K562 (cell line): ENCODE results near the gene RAD52. TPM values are rescaled to one million over a fixed set of nuclear protein-coding genes. Genes with fewer than 3 reads are reported as not detected.

Experiments used
- BRF1 ChIP-seq: IDR thresholded peaks from 3 replicates; pipeline ENCODE4 v1.6.1; 2011; ENCODE audit warnings: borderline replicate concordance, mild to moderate bottlenecking; ENCODE audit not compliant: insufficient read length; ENCODE audit errors: extremely low read depth
- KDM5B ChIP-seq: fragments of 200-600 bp; sonication (generic); IDR thresholded peaks from 2 replicates; pipeline ENCODE4 v1.6.1; 2012; ENCODE audit warnings: low read depth, mild to moderate bottlenecking, moderate library complexity, low read length, control low read depth, inconsistent platforms; ENCODE audit not compliant: insufficient replicate concordance
- NFRKB ChIP-seq: fragments of 450-650 bp; IDR thresholded peaks from 2 replicates; pipeline ENCODE4 v1.6.1; 2016; ENCODE audit warnings: low read depth
- RAD51 ChIP-seq: fragments of 450-650 bp; IDR thresholded peaks from 2 replicates; pipeline ENCODE4 v1.7.1; 2016; ENCODE audit warnings: low read depth, mild to moderate bottlenecking, borderline replicate concordance
- SMAD3 ChIP-seq: fragments of 450-650 bp; formaldehyde crosslinking; conservative IDR thresholded peaks from 2 replicates; pipeline ENCODE4 v1.4.0; 2020; ENCODE audit warnings: mild to moderate bottlenecking
- TEAD1 ChIP-seq, 2 experiments: fragments of 450-650 bp in 1 of 2; sonication (generic) in 1 of 2; formaldehyde crosslinking; IDR thresholded peaks; 2 replicates each; pipeline versions ENCODE4 v1.4.0 to v1.8.0; 2020 to 2022; ENCODE audit warnings: mild to moderate bottlenecking in 2 of 2, missing genetic modification reagents in 1 of 2
- ZBTB17 ChIP-seq: fragments of 450-650 bp; formaldehyde crosslinking; IDR thresholded peaks from 2 replicates; pipeline ENCODE4 v1.4.0; 2020; ENCODE audit warnings: mild to moderate bottlenecking
- ZEB2 ChIP-seq: fragments of 450-650 bp; IDR thresholded peaks from 2 replicates; pipeline ENCODE4 v1.6.1; 2016
- ZNF217 ChIP-seq: sonication (generic); formaldehyde crosslinking; IDR thresholded peaks from 2 replicates; pipeline ENCODE4 v1.8.0; 2022; ENCODE audit warnings: mild to moderate bottlenecking, missing genetic modification reagents
- ZNF23 ChIP-seq: fragments of 250-450 bp; sonication (Bioruptor Pico); IDR thresholded peaks from 2 replicates; pipeline ENCODE4 v1.4.0; 2020; ENCODE audit warnings: mild to moderate bottlenecking
- ZNF408 ChIP-seq: fragments of 250-450 bp; sonication (Bioruptor Pico); IDR thresholded peaks from 2 replicates; pipeline ENCODE4 v1.4.0; 2020; ENCODE audit warnings: low read depth, mild to moderate bottlenecking, moderate library complexity
- ZNF766 ChIP-seq: fragments of 200-800 bp; sonication (Bioruptor generic); conservative IDR thresholded peaks from 2 replicates; pipeline ENCODE4 v1.6.1; 2016; ENCODE audit warnings: missing genetic modification characterization, missing compliant biosample characterization
- polyA plus RNA-seq, 8 experiments: library from polyadenylated mRNA; depleted of rRNA in 4 of 8; stranded (reverse) in 5 of 8; unstranded in 3 of 8; fragments of >200 nt; fragmentation: Nextera tagmentation in 2 of 8; fragmentation: Illumina TruSeq in 1 of 8; extraction: Ambion mirVana in 2 of 8; extraction: Trizol in 1 of 8; gene quantifications; 2 replicates each; pipeline versions ENCODE4 v1.2.1 to v1.2.3, GENCODE V29; 2011 to 2014; ENCODE audit warnings: inconsistent platforms in 1 of 8, missing spikeins in 1 of 8
- total RNA-seq, 7 experiments: library from RNA; depleted of rRNA in 6 of 7; stranded (reverse); fragments of >200 nt in 6 of 7; fragmentation: Illumina TruSeq in 2 of 7; extraction: Trizol in 2 of 7; gene quantifications; 2 replicates each; pipeline versions ENCODE4 v1.2.1 to v1.2.3, GENCODE V29; 2011 to 2021; ENCODE audit warnings: low replicate concordance in 1 of 7
- TF ChIP-seq, protein P1 (sequence below): fragments of 250-450 bp; sonication (Bioruptor Pico); IDR thresholded peaks from 2 replicates; pipeline ENCODE4 v1.5.1; 2021; ENCODE audit warnings: mild to moderate bottlenecking
- TF ChIP-seq, protein P2 (sequence below): fragments of 150-350 bp; conservative IDR thresholded peaks from 2 replicates; pipeline ENCODE4 v1.6.1; 2014; ENCODE audit warnings: low read length
- TF ChIP-seq, protein P3 (sequence below): sonication (generic); formaldehyde crosslinking; IDR thresholded peaks from 2 replicates; pipeline ENCODE4 v1.8.1; 2023; ENCODE audit warnings: mild to moderate bottlenecking, missing genetic modification reagents, moderate library complexity
- TF ChIP-seq, protein P4 (sequence below): fragments of 250-450 bp; sonication (Bioruptor Pico); IDR thresholded peaks from 2 replicates; pipeline ENCODE4 v1.8.0; 2022; ENCODE audit warnings: moderate library complexity, mild to moderate bottlenecking, inconsistent platforms
- TF ChIP-seq, protein P5 (sequence below): sonication (generic); formaldehyde crosslinking; IDR thresholded peaks from 2 replicates; pipeline ENCODE4 v1.8.0; 2022; ENCODE audit warnings: missing genetic modification reagents, mild to moderate bottlenecking, borderline replicate concordance
- TF ChIP-seq, protein P6 (sequence below): sonication (generic); formaldehyde crosslinking; IDR thresholded peaks from 2 replicates; pipeline ENCODE4 v1.8.1; 2022; ENCODE audit warnings: missing genetic modification reagents

The RAD52 gene
- total and polyA plus RNA-seq, 9 of the 15 experiments (the other 6 are each of a cell fraction or from before 2014, with no cell fraction given) = 1.3 to 15.9 (median 9.3) TPM

DNA sequence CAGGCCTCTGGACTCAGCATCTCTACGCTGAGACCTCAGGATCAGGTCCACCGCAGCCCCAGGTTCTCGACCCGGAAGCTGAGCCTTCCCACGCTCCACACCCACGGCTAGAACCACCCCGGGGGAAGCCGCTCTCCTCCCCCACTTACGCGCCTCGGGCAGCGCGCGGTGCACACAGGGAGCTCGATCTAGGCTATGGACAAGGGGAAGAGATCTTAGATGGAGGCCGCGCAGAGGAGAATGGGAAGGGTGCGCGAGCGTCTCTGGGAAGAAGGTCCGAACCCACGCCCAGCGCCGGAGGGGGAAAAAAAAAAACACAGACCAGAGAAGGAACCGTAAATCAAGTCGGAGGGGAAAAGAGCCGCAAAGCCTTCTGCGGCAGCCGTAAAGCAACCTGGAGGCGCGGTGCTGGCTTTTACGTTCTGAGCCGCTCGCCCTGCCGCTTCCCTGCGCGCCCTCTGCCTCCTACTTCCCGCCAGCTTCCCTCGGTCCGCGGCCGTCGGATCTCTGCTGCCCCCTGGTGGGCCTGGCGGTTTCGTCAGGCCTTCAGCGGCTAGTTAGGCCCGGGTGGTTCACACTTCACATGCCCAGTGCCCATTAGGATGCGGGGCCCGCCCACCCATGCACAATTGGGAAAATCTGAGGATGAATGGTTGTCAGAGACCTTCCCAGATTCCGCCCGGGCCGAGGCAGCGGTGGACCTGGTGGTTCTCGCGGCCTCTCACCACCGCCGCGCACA lies at the start of gene RAD52 (continued):
- TF ChIP-seq, protein P1, sequence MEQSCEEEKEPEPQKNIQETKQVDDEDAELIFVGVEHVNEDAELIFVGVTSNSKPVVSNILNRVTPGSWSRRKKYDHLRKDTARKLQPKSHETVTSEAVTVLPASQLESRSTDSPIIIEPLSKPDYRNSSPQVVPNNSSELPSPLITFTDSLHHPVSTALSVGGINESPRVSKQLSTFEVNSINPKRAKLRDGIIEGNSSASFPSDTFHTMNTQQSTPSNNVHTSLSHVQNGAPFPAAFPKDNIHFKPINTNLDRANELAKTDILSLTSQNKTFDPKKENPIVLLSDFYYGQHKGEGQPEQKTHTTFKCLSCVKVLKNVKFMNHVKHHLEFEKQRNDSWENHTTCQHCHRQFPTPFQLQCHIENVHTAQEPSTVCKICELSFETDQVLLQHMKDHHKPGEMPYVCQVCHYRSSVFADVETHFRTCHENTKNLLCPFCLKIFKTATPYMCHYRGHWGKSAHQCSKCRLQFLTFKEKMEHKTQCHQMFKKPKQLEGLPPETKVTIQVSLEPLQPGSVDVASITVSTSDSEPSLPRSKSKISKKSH (CRISPR knock-in tag) = no peak
- TF ChIP-seq, protein P2, sequence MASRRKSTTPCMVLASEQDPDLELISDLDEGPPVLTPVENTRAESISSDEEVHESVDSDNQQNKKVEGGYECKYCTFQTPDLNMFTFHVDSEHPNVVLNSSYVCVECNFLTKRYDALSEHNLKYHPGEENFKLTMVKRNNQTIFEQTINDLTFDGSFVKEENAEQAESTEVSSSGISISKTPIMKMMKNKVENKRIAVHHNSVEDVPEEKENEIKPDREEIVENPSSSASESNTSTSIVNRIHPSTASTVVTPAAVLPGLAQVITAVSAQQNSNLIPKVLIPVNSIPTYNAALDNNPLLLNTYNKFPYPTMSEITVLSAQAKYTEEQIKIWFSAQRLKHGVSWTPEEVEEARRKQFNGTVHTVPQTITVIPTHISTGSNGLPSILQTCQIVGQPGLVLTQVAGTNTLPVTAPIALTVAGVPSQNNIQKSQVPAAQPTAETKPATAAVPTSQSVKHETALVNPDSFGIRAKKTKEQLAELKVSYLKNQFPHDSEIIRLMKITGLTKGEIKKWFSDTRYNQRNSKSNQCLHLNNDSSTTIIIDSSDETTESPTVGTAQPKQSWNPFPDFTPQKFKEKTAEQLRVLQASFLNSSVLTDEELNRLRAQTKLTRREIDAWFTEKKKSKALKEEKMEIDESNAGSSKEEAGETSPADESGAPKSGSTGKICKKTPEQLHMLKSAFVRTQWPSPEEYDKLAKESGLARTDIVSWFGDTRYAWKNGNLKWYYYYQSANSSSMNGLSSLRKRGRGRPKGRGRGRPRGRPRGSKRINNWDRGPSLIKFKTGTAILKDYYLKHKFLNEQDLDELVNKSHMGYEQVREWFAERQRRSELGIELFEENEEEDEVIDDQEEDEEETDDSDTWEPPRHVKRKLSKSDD = 0 out of 2 replicates have a peak, but pooled peaks have one; percentile 38
- TF ChIP-seq TEAD1 (CRISPR knock-in tag; IDR thresholded peaks at IDR 0.05) (no peak), SMAD3 (no peak), ZNF217 (CRISPR knock-in tag) (no peak), NFRKB (no peak), ZBTB17 (CRISPR knock-in tag) (peak; percentile 57; the same call in 1 of the 2 replicates), ZNF23 (no peak), BRF1 (no peak), ZEB2 (no peak), RAD51 (no peak), KDM5B (peak; percentile 76), ZNF766 (CRISPR knock-in tag) (peak; percentile 62; the same call in 1 of the 2 replicates), ZNF408 (CRISPR knock-in tag) (no peak)
- TF ChIP-seq, protein P3, sequence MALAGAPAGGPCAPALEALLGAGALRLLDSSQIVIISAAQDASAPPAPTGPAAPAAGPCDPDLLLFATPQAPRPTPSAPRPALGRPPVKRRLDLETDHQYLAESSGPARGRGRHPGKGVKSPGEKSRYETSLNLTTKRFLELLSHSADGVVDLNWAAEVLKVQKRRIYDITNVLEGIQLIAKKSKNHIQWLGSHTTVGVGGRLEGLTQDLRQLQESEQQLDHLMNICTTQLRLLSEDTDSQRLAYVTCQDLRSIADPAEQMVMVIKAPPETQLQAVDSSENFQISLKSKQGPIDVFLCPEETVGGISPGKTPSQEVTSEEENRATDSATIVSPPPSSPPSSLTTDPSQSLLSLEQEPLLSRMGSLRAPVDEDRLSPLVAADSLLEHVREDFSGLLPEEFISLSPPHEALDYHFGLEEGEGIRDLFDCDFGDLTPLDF (CRISPR knock-in tag) = peak; percentile 71; the same call in 1 of the 2 replicates
- TF ChIP-seq, protein P4, sequence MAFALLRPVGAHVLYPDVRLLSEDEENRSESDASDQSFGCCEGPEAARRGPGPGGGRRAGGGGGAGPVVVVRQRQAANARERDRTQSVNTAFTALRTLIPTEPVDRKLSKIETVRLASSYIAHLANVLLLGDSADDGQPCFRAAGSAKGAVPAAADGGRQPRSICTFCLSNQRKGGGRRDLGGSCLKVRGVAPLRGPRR (CRISPR knock-in tag) = no peak
- TF ChIP-seq, protein P5, sequence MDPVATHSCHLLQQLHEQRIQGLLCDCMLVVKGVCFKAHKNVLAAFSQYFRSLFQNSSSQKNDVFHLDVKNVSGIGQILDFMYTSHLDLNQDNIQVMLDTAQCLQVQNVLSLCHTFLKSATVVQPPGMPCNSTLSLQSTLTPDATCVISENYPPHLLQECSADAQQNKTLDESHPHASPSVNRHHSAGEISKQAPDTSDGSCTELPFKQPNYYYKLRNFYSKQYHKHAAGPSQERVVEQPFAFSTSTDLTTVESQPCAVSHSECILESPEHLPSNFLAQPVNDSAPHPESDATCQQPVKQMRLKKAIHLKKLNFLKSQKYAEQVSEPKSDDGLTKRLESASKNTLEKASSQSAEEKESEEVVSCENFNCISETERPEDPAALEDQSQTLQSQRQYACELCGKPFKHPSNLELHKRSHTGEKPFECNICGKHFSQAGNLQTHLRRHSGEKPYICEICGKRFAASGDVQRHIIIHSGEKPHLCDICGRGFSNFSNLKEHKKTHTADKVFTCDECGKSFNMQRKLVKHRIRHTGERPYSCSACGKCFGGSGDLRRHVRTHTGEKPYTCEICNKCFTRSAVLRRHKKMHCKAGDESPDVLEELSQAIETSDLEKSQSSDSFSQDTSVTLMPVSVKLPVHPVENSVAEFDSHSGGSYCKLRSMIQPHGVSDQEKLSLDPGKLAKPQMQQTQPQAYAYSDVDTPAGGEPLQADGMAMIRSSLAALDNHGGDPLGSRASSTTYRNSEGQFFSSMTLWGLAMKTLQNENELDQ (CRISPR knock-in tag) = no peak
- TF ChIP-seq, protein P6, sequence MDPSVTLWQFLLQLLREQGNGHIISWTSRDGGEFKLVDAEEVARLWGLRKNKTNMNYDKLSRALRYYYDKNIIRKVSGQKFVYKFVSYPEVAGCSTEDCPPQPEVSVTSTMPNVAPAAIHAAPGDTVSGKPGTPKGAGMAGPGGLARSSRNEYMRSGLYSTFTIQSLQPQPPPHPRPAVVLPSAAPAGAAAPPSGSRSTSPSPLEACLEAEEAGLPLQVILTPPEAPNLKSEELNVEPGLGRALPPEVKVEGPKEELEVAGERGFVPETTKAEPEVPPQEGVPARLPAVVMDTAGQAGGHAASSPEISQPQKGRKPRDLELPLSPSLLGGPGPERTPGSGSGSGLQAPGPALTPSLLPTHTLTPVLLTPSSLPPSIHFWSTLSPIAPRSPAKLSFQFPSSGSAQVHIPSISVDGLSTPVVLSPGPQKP (CRISPR knock-in tag) = no peak
